Embryonic facial prominence (tissue), 1 donor: Measurements from ENCODE around the gene ABL1.

ENCODE experiments used
- DNase-seq: peaks from one replicate; pipeline ENCODE4 v3.0.0-alpha.2; 2016; ENCODE audit errors: extremely low spot score

ABL1 gene

DNA sequence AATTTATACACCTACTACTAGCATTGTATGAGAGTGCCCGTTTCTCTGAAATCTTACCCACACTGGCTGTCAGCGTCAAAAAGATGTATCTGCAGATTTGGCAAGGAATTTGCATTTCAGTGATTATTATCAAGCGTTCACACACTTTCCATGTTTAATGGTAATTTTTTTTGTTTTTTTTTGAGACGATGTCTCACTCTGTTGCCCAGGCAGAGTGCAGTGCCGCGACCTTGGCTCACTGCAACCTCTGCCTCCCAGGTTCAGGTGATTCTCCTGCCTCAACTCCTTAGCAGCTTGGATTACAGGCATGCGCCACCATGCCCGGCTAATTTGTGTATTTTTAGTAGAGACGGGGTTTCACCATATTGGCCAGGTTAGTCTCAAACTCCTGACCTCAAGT is 14.3 kb downstream of the ABL1 start:
- no peak for DNase-seq

- no peak for DNase-seq
Measured at GRCh38 chr9:130852801-130853200, 17.7 kb downstream of the ABL1 start.

- no peak for DNase-seq
Measured at GRCh38 chr9:130854092-130854491, 19.0 kb downstream of the ABL1 start.

- DNase-seq, result no peak
Measured at GRCh38 chr9:130854835-130855234, 19.8 kb downstream of the ABL1 start.

DNA sequence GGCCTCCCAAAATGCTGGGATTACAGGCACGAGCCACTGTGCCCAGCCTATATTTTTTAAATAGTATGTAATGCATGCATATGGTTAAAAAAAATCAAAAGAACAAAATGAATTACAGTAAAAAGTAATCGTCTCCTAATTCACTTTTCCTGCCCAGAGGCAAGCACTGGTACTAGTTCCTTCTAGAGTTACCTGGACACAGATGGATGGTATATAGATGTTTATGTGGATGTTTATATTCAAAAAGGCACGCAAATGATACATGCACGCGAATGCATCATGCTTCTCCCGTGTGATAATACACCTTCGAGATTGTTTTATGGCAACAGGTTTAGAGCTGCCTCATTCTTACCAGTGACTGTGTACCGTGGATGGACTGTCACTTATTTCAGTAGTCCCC is 21.4 kb downstream of the ABL1 start:
- DNase-seq, result no peak

- no peak for DNase-seq
Measured at GRCh38 chr9:130857864-130858738, 23.0 kb downstream of the ABL1 start.

- DNase-seq, result no peak
Measured at GRCh38 chr9:130858739-130859705, 24.0 kb downstream of the ABL1 start.

GRCh38 chr9:130860458-130861316 is 25.6 kb downstream of the ABL1 start:
- DNase-seq, result no peak

DNA sequence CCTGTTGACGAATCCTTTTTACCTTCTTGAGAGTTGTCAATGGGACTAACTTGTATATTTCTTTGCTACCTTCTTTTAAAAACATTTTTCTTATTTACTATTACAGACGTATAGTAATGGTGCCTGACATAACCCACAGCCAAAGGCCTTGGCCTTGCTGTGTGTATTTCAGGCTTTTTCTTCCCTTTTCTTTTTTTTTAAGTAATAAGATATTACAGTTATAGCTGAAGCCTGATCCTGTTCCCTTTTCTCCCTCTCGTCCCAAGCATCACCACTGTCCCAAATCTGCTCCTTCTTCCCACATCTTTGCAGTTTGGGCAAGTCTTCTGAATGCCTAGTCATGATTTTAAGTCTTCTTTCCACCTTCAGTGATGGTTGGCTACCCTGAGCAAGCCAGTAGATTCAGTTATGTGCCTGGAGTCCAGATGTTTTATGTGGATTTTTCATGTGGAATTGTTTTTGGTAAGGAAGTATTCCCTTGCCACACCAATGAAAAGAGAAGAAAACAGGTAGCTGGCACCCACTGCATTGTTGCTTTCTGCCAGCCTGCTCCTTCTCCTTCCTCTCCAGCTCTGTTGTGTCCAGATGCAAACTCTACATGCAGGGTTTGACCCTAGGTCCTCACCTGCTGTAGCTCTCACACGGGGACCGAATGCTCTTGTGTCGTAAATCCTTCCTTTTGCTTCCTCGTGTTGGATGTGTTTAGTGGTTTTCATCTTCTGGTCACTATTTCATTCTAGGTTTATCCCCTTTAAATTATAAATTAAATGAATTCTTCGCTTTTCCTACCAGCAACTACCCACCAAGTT is 26.5 kb downstream of the ABL1 start:
- DNase-seq, result no peak

- no peak for DNase-seq
Measured at GRCh38 chr9:130862217-130862616, 27.2 kb downstream of the ABL1 start.

- no peak for DNase-seq
Measured at GRCh38 chr9:130862747-130863146, 27.7 kb downstream of the ABL1 start.

DNA sequence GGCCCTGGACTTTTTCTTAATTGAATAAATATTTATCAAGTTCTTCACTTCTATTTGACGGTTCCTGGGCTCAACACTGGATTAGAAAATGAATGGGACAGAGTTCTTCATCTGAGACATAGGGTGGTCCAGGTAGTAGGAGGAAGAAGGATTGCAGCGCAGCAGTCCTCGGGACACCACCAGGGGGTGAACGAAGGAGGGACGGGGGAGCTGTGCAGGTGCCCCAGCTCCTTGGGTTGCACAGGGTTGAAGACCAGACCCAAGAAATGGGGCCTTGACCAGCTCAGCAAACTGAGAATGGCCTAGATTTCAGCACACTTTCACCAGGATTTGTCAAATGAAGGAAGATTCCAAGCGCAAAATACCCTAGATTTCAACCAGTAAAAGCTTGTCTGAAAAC is 29.5 kb downstream of the ABL1 start:
- DNase-seq, result no peak

DNA sequence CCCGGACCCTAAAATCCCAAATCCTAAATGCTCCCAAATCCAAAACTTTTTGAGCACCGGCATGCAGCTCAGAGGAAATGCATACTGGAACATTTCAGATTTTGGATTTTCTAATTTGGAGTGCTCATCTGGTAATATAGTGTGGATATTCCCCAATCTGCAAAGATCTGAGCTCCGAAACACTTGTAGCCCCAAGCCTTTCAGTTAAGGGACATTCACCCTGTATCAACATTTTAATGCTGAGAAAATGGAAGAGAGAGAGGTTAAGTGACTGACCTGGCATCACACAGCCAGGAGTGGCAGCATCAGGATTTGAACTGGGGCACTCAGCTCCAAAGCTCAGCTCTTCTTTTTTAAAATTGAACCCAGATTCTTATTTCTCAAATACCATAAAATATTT is 30.9 kb downstream of the ABL1 start:
- DNase-seq, result no peak

GRCh38 chr9:130866474-130866965 is 31.5 kb downstream of the ABL1 start:
- no peak for DNase-seq

DNA sequence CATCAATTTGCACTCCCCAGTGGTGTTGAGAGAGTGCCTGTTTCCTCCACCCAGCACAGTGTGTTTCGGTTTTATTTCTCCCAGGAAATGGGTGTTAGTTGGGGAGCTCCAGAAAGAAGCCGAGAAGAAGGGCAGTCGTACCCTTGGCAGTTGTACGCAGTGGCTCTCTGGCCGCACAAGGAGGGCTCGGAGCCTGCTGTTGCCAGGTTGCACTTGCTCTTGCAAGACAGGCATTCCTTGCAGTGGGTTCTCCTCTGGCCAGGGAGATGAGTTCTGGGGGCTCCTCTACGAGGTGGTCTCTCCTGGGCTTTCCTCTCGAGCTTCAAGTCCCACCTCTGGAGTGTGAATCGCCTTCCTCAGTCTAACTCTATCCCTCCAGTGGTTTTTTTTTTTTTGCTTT is 32.5 kb downstream of the ABL1 start:
- DNase-seq, result no peak

DNA sequence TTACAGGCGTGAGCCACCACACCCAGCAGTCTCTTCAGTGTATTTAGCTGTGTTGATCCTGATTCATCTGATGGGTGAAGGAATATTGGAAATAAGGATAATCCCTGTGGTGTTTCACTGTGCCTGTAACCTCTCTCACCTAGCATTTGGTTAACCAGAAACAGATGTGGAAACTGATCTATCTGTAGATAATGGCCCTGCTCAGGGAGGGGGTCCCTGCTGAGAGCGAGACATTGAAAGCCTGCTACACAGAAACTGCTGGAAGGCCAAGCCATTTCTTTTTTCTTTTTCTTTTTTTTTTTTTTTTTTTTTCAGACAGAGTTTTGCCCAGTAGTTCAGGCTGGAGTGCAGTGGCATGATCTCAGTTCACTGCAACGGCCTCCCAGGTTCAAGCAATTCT is 33.2 kb downstream of the ABL1 start:
- DNase-seq, result no peak

GRCh38 chr9:130869250-130869649 is 34.2 kb downstream of the ABL1 start:
- no peak for DNase-seq

DNA sequence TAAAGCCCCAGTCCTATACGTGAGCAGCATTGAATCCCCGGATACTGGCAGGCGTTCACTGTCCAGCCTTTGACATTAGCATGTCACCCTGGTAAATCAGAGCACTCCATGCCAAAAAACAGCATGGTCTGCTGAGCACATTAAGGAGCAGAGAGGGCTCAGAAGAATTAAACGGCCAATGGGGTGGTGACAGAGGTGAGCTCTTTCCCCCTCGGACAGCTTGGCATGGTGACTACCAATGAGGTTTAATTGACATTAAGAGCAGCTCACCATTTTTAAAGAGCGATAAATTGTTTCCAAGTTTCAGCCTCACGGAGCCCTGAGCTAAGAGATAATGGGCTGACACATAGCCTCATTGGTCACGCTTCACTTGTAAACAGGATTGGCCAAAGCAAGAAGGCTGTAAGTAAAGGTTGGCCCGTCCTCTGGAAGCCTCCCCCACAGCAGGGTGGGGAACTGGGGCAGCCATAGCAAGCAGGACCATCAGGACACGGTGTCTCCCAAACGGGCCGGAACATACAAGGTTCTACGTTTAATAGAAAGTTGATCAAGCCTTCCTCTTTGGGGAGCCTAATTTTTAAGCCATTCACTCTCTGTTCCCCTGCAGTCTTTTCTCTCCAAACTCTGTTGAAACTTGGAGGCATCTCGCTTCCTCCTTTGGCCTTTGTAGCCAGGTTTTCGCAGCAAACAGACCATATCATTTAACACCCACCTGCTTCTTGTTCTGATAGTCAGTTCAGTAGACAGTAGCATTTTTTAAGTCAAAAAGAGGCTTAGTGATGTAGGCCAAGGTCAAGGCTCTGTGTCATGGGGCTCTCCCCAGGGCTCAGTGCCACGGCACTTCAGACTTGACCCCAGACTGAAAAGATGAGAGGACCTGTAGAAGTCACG is 35.7 kb downstream of the ABL1 start:
- DNase-seq, result no peak

DNA sequence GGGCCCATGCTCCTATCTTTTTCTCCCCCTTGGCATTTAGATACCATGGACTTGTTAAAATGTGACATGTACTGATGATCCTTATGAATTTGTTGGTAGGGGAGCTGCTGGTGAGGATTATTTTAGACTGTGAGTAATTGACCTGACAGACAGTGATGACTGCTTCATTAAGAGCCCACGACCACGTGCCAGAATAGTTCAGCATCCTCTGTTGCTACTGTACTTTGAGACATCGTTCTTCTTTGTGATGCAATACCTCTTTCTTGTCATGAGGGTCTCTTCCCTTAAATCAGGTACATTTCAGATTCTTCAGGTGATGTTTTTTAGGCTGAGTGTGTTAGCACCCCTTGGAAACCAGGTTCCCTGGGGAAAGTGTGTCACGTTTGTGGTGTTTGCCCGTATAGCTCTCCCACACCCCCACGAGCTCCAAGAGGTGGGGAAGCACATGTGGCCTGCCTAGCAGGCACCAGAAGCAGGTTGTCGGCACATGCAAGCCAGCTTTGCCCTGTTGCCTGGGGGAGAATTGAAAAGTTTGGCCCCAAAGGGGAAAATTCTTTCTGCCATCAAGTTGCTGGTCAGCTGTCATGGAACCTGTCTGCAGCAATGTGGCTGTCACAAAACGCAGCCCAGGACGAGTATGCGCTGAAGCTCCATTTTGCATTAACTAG is 36.5 kb downstream of the ABL1 start:
- DNase-seq, result no peak
